ENCODE results near the gene EFCAB11.

DNA sequence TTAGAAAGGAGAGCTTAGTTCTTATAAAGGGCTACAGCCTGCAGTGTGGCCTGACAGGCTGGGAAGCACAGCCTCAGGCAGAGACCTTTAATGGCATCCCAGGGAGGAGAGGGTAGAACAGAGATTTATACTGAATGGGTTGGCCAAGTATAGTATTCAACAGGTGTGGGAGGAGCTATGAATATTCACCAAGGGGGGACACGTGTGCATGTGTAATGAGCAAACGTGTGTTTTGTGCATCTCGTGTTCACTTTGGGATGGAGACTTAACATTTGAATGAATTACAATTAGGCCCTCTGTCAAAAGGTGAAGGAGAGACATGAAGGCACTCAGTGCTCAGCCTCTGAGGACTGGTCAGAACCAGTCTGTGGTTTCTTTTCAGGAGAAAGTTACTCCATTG is 6.4 kb upstream of the EFCAB11 start:
- no peak for TF ChIP-seq ZFP3 (CRISPR knock-in tag; IDR thresholded peaks at IDR 0.05)
- no peak for TF ChIP-seq RARB (CRISPR knock-in tag; IDR thresholded peaks at IDR 0.05)
- TF ChIP-seq ARNTL (CRISPR knock-in tag; IDR thresholded peaks at IDR 0.05; ENCODE audit: borderline replicate concordance, low read depth), result no peak
- TF ChIP-seq, protein P1, sequence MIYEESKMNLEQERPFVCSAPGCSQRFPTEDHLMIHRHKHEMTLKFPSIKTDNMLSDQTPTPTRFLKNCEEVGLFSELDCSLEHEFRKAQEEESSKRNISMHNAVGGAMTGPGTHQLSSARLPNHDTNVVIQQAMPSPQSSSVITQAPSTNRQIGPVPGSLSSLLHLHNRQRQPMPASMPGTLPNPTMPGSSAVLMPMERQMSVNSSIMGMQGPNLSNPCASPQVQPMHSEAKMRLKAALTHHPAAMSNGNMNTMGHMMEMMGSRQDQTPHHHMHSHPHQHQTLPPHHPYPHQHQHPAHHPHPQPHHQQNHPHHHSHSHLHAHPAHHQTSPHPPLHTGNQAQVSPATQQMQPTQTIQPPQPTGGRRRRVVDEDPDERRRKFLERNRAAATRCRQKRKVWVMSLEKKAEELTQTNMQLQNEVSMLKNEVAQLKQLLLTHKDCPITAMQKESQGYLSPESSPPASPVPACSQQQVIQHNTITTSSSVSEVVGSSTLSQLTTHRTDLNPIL (CRISPR knock-in tag; IDR thresholded peaks at IDR 0.05; ENCODE audit: low read depth), result no peak
- TF ChIP-seq, protein P2, sequence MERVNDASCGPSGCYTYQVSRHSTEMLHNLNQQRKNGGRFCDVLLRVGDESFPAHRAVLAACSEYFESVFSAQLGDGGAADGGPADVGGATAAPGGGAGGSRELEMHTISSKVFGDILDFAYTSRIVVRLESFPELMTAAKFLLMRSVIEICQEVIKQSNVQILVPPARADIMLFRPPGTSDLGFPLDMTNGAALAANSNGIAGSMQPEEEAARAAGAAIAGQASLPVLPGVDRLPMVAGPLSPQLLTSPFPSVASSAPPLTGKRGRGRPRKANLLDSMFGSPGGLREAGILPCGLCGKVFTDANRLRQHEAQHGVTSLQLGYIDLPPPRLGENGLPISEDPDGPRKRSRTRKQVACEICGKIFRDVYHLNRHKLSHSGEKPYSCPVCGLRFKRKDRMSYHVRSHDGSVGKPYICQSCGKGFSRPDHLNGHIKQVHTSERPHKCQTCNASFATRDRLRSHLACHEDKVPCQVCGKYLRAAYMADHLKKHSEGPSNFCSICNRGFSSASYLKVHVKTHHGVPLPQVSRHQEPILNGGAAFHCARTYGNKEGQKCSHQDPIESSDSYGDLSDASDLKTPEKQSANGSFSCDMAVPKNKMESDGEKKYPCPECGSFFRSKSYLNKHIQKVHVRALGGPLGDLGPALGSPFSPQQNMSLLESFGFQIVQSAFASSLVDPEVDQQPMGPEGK (CRISPR knock-in tag; IDR thresholded peaks at IDR 0.05; ENCODE audit: borderline replicate concordance), result no peak
- TF ChIP-seq GLIS3 (CRISPR knock-in tag; IDR thresholded peaks at IDR 0.05), result no peak
- no peak for TF ChIP-seq ZNF565 (CRISPR knock-in tag; conservative IDR thresholded peaks at IDR 0.05; ENCODE audit: low read depth)
